Astrocyte of the cerebellum (primary cell): ENCODE measurements around the gene LINGO4.

Source experiments
- DNase-seq: peaks from one replicate; pipeline ENCODE4 v3.0.0-alpha.2; 2011; ENCODE audit warnings: low read depth
- H3K4me3 ChIP-seq: 2 replicates; pipeline ENCODE4 v1.5.1; 2011; ENCODE audit warnings: mild to moderate bottlenecking, low read depth, low read length, moderate library complexity
- in situ Hi-C: cut with HindIII; loops from 2 replicates; pipeline ENCODE4 v1.10.0; 2017; ENCODE audit warnings: low sequenced_read_pairs
- TF ChIP-seq, protein P1 (sequence below): IDR thresholded peaks from 2 replicates; pipeline ENCODE4 v1.5.1; 2012; ENCODE audit warnings: low read length, low read depth, moderate library complexity, mild to moderate bottlenecking; ENCODE audit errors: missing control alignments

LINGO4 gene

DNA sequence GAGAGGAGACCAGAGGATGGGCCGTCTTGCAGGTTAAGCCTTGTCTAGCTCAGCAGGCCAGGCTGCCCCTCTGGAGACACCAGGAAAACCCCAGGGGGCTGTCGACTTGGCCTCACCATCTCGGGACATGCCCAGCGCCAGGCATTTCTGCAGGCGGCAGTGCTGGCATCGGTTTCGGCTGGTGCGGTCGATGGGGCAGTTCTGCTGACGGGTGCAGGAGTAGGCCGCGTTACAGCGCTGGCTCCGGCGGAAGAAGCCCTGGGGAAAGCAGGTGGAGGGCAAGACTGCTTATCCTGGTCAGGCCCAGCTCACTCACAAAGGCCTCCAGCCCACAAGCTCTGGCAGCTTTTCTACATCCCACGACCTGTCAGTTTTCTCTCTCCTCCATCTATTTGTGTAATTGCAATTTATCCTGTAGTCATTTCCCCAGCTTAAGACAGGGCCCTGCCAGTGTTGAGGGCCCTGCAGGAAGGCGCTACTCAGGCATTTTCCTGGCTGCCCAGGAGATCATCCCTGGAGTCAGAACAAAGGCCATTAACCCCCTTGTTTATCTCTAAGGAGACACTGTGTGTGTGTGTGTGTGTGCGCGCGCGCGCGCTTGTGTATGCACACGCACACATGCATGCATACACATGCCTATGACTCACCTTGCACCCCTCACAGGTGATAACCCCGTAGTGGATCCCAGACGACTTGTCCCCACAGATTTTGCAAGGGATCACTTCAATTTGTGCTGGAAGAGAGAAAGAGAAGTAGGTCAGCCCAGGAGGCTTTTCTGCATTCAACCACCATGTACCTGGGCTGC lies 11.5 kb upstream of the LINGO4 start:
- in situ Hi-C loops = no loop called here
- H3K4me3 ChIP-seq = no peak overlapping the region
- TF ChIP-seq, protein P1, sequence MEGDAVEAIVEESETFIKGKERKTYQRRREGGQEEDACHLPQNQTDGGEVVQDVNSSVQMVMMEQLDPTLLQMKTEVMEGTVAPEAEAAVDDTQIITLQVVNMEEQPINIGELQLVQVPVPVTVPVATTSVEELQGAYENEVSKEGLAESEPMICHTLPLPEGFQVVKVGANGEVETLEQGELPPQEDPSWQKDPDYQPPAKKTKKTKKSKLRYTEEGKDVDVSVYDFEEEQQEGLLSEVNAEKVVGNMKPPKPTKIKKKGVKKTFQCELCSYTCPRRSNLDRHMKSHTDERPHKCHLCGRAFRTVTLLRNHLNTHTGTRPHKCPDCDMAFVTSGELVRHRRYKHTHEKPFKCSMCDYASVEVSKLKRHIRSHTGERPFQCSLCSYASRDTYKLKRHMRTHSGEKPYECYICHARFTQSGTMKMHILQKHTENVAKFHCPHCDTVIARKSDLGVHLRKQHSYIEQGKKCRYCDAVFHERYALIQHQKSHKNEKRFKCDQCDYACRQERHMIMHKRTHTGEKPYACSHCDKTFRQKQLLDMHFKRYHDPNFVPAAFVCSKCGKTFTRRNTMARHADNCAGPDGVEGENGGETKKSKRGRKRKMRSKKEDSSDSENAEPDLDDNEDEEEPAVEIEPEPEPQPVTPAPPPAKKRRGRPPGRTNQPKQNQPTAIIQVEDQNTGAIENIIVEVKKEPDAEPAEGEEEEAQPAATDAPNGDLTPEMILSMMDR = no peak
- DNase-seq = no peak

DNA sequence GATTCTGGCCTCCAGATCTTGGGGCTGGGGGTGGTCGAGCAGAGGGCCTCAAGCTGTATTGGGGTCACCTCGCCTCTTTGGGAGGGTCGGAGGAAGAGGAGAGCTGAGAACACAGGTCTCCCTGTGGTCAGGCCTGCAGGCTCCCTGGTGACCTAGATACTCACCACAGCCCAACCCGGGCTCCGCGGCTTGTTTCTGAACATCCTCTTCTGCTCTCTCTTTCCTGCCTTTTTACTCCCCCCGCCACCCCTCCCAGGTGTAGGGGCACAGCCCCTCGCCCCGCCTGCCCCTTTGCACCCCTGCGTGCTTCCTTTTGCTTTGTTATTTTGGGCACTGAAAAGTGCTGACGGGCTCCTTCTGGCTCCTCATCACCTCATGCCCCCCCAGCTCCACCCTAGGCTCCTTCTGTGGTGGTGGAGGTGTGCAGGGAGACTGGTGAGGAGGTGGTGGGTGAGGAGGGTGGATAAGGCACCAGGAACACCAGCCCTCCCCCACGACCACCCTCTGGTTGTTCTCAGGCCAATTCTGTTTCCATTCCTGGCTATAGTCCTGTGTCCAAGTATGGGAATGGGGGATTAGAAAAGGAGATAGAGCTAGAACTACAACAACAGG lies 10.6 kb upstream of the LINGO4 start:
- DNase-seq = no peak
- TF ChIP-seq, protein P1 = no peak
- in situ Hi-C loops = no loop called here
- no peak overlapping the region for H3K4me3 ChIP-seq

GRCh38 chr1:151814971-151815545 lies 9.8 kb upstream of the LINGO4 start:
- in situ Hi-C loops = no loop called here

DNA sequence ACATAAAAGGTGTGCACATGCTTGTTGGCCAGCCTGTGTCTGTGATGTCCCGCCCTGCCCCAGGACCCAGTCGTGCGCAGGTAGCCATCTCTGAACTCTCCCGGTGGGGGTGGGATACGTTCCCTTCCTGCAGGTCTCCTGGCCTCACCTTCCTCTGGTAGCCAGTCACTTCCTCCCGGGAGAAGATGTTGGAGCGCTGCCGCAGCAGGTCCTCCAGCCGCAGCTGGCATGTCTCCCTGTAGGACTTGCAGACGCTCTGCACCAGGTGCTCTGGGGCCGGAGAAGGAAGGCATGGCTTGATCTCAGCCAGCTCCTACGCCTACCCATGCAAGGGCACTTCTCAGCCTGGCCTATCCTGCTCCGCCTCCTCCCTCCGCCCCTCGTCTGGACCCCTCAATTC lies 9.2 kb upstream of the LINGO4 start:
- in situ Hi-C loops = no loop called here

More at GRCh38 chr1:151814971-151815545, 9.8 kb upstream of the LINGO4 start:
- TF ChIP-seq, protein P1 = no peak
- no peak for DNase-seq
- H3K4me3 ChIP-seq = no peak overlapping the region

DNA sequence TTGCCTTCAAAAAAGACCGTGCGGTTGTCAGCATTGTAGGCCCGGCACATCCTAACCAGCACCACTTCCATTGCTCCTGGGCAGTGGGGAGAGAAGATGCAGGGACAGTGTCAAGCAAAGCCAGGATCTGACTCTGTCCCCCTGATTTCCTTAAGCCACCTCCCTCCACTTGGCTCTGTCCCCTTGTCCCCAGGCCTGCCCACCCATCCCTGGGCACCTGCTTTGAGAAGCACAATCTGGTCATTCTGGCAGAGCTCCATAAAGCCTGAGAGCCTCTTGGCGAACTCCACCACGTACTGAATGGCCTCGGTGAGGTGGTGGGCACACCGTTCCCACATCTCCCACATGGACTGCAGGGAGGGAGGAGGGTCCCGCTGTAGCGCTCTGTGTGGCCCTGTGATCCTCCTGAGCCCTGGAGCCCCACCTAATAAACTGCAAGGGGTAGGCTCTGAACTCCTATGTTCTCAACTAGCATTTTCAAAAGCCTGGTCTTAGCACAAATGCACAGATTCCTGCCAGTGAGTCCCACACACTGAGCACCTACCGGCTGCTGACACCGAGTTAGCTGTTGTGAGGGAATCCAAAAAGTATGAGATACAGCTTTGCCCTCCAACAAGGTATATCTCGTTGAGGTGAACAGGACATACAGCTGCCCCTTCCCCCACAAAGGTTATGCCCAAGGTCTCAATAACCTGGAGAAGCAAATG lies 8.2 kb upstream of the LINGO4 start:
- in situ Hi-C loops = no loop called here
- DNase-seq = no peak
- H3K4me3 ChIP-seq = no peak overlapping the region
- TF ChIP-seq, protein P1 = no peak

More for the DNA sequence above, 9.2 kb upstream of the LINGO4 start:
- TF ChIP-seq, protein P1 = no peak
- H3K4me3 ChIP-seq = no peak overlapping the region
- no peak for DNase-seq

GRCh38 chr1:151811181-151811580 lies 6.0 kb upstream of the LINGO4 start:
- DNase-seq = no peak
- H3K4me3 ChIP-seq = no peak overlapping the region
- in situ Hi-C loops = no loop called here
- TF ChIP-seq, protein P1 = no peak
